GM23248 (cell line): ENCODE measurements around the gene PACS1.

Experiments used
- EZH2 ChIP-seq: fragments of 200-600 bp; sonication (generic); IDR thresholded peaks from 2 replicates; pipeline ENCODE4 v1.6.1; 2018; ENCODE audit warnings: antibody characterized with exemption, mild to moderate bottlenecking; ENCODE audit not compliant: insufficient read depth, poor library complexity, severe bottlenecking
- EZH2phosphoT487 ChIP-seq: fragments of 200-600 bp; sonication (generic); IDR thresholded peaks from 2 replicates; pipeline ENCODE4 v1.6.1; 2018; ENCODE audit warnings: antibody characterized with exemption, moderate library complexity, mild to moderate bottlenecking, low read depth; ENCODE audit not compliant: insufficient read depth

- no peak for TF ChIP-seq EZH2phosphoT487
- no peak for TF ChIP-seq EZH2
Observed at GRCh38 chr11:66157182-66157864, 87.3 kb downstream of the PACS1 start.
